ENCODE measurements around the gene MRO.

Gene MRO

DNA sequence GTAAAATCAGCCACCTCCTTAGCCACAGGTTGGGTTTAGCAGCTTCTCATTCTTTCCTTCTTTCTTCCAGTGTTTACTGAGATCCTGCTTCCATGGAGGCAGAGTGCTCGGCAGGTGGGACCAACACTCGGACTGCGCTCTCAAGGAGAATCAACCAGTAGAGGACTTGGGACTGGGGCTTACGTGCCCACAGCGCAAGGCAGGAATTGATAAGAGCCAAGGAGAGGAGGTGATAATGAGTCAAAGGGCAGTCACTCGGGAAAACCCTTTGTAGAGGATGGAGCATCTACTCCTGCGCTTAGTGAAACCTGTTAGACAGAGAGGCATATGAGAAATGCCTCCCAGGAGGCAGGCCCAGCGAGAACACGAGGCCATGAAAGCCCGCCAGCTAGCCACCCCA lies 2.9 kb upstream of the MRO start:
- no peaks in the 10 kb centered on the region for H3F3A ChIP-seq (ENCODE audit: control insufficient read depth, insufficient read depth)
- no peak overlapping the region for H3K4me3 ChIP-seq (ENCODE audit: low read length)
- TF ChIP-seq EZH2phosphoT487 (IDR thresholded peaks at IDR 0.05; ENCODE audit: borderline replicate concordance, low read length) = no peak
- TF ChIP-seq, protein P1, sequence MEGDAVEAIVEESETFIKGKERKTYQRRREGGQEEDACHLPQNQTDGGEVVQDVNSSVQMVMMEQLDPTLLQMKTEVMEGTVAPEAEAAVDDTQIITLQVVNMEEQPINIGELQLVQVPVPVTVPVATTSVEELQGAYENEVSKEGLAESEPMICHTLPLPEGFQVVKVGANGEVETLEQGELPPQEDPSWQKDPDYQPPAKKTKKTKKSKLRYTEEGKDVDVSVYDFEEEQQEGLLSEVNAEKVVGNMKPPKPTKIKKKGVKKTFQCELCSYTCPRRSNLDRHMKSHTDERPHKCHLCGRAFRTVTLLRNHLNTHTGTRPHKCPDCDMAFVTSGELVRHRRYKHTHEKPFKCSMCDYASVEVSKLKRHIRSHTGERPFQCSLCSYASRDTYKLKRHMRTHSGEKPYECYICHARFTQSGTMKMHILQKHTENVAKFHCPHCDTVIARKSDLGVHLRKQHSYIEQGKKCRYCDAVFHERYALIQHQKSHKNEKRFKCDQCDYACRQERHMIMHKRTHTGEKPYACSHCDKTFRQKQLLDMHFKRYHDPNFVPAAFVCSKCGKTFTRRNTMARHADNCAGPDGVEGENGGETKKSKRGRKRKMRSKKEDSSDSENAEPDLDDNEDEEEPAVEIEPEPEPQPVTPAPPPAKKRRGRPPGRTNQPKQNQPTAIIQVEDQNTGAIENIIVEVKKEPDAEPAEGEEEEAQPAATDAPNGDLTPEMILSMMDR (IDR thresholded peaks at IDR 0.05; ENCODE audit: low read depth, low read length, poor library complexity, severe bottlenecking) = no peak
- H3K36me3 ChIP-seq (ENCODE audit: control insufficient read depth, low read length) = no peaks in the 10 kb centered on the region
- peaks cover 27% of the 10 kb centered on the region for H3K4me1 ChIP-seq (ENCODE audit: control insufficient read depth, low read length)
- H4K20me1 ChIP-seq (ENCODE audit: control insufficient read depth, insufficient read depth, low read depth, low read length) = no peaks in the 10 kb centered on the region
- no peaks in the 10 kb centered on the region for H3K9me2 ChIP-seq (replicated peaks; ENCODE audit: control insufficient read depth, low read length)
- no peaks in the 10 kb centered on the region for H3K79me2 ChIP-seq (ENCODE audit: control insufficient read depth, low read length)
- peaks cover 6% of the 10 kb centered on the region for H3K27me3 ChIP-seq (ENCODE audit: control insufficient read depth, low read length)
- no peak overlapping the region for H3K4me2 ChIP-seq (ENCODE audit: low read length)
- H3K27ac ChIP-seq (ENCODE audit: low read depth, low read length) = no peak overlapping the region
- H3K9me3 ChIP-seq (ENCODE audit: control insufficient read depth, insufficient read depth, low read length) = no peaks in the 10 kb centered on the region

DNA sequence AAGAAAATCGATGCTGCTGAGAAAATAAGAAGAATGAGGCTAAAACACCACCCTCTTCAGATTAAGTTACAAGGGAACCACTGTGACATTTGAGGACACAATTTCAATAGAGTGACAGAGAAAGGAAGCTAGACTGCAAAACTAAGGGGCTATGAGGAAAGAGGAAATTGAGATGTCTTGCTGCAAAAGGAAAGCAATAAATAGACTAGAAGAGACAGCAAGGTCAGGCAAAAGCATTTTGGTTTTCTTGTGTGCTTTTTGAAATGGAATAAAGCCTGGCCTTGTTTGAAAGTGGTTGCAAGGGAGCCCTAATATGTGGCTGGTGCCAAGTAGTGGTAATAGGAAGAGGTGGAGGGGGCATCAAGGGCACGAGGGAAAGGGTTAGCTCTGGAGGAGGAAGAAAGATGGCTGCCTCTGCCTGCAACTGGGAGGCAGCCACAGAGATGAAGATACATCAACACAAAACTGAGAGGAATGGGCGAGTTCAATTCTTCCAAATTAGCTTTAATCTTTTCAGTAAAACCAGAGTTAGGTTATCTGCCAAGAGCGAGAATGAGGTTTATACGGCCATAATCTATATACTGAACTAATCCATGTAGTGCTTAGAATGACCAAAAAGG lies 1.2 kb upstream of the MRO start:
- H3K27me3 ChIP-seq (ENCODE audit: control insufficient read depth, low read length) = peaks cover 6% of the 10 kb centered on the region
- H3K9me2 ChIP-seq (replicated peaks; ENCODE audit: control insufficient read depth, low read length) = no peaks in the 10 kb centered on the region
- H3K4me3 ChIP-seq (ENCODE audit: low read length) = peak overlapping the region; percentile 63
- peak overlapping the region; percentile 82 for H3K4me2 ChIP-seq (ENCODE audit: low read length)
- H3K4me1 ChIP-seq (ENCODE audit: control insufficient read depth, low read length) = peaks cover 35% of the 10 kb centered on the region
- H3K79me2 ChIP-seq (ENCODE audit: control insufficient read depth, low read length) = no peaks in the 10 kb centered on the region
- no peaks in the 10 kb centered on the region for H3K9me3 ChIP-seq (ENCODE audit: control insufficient read depth, insufficient read depth, low read length)
- no peaks in the 10 kb centered on the region for H3K36me3 ChIP-seq (ENCODE audit: control insufficient read depth, low read length)
- no peaks in the 10 kb centered on the region for H3F3A ChIP-seq (ENCODE audit: control insufficient read depth, insufficient read depth)
- TF ChIP-seq, protein P1 (IDR thresholded peaks at IDR 0.05; ENCODE audit: low read depth, low read length, poor library complexity, severe bottlenecking) = no peak
- TF ChIP-seq EZH2phosphoT487 (IDR thresholded peaks at IDR 0.05; ENCODE audit: borderline replicate concordance, low read length) = no peak
- H3K27ac ChIP-seq (ENCODE audit: low read depth, low read length) = peak overlapping the region; percentile 1; the same call in 1 of the 2 replicates
- no peaks in the 10 kb centered on the region for H4K20me1 ChIP-seq (ENCODE audit: control insufficient read depth, insufficient read depth, low read depth, low read length)

DNA sequence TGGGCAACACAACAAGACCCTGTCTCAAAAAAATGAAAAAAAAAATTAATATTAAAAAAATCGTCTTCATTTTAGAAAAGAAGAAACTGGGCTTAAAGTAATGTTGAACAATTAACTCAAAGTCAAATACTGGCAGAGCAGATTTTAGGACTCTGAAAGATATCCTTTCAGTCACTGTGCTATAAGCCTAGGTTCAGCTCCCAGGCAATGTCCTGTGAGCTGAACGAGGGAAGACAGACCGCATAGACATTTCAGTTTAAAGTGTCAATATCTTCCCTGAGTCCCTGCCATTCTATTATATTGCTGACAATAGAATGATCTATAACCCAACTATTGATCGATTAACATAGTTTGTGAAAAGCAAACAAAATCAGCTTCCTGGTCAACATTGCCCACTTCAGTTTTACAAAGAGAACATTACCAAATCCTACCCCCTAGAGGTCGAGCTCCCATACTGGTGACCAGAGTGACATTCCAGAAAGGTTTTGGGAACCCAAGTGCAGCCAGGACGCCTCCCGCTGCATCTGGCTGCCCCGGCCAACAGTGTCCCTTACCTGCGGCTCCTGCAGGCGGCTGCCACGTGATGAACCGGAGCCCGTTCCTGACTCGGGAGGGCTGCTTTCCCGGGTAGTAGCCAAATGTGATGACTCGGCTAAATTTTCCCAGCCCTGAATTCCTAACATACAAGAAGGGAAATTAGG lies 639 bp downstream of the MRO start:
- peak overlapping the region; percentile 63 for H3K4me3 ChIP-seq (ENCODE audit: low read length)
- H3K9me3 ChIP-seq (ENCODE audit: control insufficient read depth, insufficient read depth, low read length) = no peaks in the 10 kb centered on the region
- H3K9me2 ChIP-seq (replicated peaks; ENCODE audit: control insufficient read depth, low read length) = no peaks in the 10 kb centered on the region
- H3K4me2 ChIP-seq (ENCODE audit: low read length) = peak overlapping the region; percentile 82
- no peak overlapping the region for H3K27ac ChIP-seq (ENCODE audit: low read depth, low read length)
- H3K4me1 ChIP-seq (ENCODE audit: control insufficient read depth, low read length) = peaks cover 40% of the 10 kb centered on the region
- no peaks in the 10 kb centered on the region for H3K79me2 ChIP-seq (ENCODE audit: control insufficient read depth, low read length)
- peaks cover 8% of the 10 kb centered on the region for H3K27me3 ChIP-seq (ENCODE audit: control insufficient read depth, low read length)
- no peaks in the 10 kb centered on the region for H3F3A ChIP-seq (ENCODE audit: control insufficient read depth, insufficient read depth)
- H3K36me3 ChIP-seq (ENCODE audit: control insufficient read depth, low read length) = no peaks in the 10 kb centered on the region
- H4K20me1 ChIP-seq (ENCODE audit: control insufficient read depth, insufficient read depth, low read depth, low read length) = no peaks in the 10 kb centered on the region
- no peak for TF ChIP-seq EZH2phosphoT487 (IDR thresholded peaks at IDR 0.05; ENCODE audit: borderline replicate concordance, low read length)
- TF ChIP-seq, protein P1 (IDR thresholded peaks at IDR 0.05; ENCODE audit: low read depth, low read length, poor library complexity, severe bottlenecking) = no peak
